ENCODE results near the gene DVL1. TPM values are rescaled to one million over a fixed set of nuclear protein-coding genes. Genes with fewer than 3 reads are reported as not detected.
A peak's percentile ranks its signal among the peaks of the same experiment; 100 is the strongest.
"Not testable (repeated sequence)": the region's sequence is repeated elsewhere in the genome, so short reads cannot be mapped to it uniquely, and the experiment has no call there.

DVL1 gene
- total RNA-seq, 2 donors from 2014 or later, result 46.6 to 52.2 TPM

GRCh38 chr1:1370771-1371300 lies 21.6 kb upstream of the DVL1 start:
- H3K27ac Mint-ChIP-seq, result no peak overlapping the region
- no peak for ATAC-seq (replicated peaks in 1 of 2)
- H3K9me3 Mint-ChIP-seq, result no peaks in the 10 kb centered on the region
- H3K4me1 Mint-ChIP-seq (ENCODE audit: low read depth), result peaks cover 21% of the 10 kb centered on the region
- peaks cover 0 to 2% of the 10 kb centered on the region in 2 donors for H3K36me3 Mint-ChIP-seq (ENCODE audit: insufficient read depth in 2 of 2)
- no peak for DNase-seq
- H3K4me3 Mint-ChIP-seq, result peak overlapping the region in 1 of 2 donors; percentile 13
- no peaks in the 10 kb centered on the region for H3K27me3 Mint-ChIP-seq (ENCODE audit: low read depth)

DNA sequence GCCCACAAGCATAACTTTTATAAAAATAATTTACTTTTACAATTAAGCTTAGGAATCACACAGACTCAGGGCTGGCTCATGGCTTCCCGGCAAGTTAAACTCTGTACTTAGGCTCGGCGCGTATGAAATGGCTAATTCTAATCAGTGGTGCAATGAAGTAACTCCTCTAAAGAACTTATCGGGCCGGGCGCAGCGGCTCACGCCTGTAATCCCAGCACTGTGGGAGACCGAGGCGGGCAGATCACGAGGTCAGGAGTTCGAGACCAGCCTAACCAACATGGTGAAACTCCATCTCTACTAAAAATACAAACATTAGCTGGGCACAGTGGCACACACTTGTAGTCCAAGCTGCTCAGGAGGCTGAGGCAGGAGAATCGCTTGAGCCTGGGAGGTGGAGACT lies 20.9 kb upstream of the DVL1 start:
- not testable (repeated sequence) for H3K4me3 Mint-ChIP-seq; H3K9me3 Mint-ChIP-seq; H3K27ac Mint-ChIP-seq; H3K27me3 Mint-ChIP-seq (ENCODE audit: low read depth); H3K36me3 Mint-ChIP-seq (ENCODE audit: insufficient read depth in 2 of 2); ATAC-seq (replicated peaks in 1 of 2); DNase-seq
- H3K4me1 Mint-ChIP-seq (ENCODE audit: low read depth), result peaks cover 21% of the 10 kb centered on the region

DNA sequence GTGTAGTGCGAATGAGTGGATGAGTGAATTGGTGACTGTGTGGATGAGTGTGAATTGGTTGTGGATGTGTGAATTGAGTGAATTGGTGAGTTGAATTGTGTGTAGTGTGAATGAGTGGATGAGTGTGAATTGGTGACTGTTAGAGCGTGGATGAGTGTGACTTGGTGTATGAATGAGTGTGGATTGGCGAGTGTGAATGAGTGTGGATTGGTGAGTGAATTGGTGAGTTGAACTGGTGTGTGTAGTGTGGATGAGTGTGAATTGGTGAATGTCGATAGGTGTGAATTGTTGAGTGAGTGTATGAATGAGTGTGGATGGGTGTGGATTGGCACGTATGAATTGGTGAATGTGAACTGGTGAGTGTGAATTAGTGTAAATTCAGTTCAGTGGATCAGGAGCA lies 18.1 kb upstream of the DVL1 start:
- DNase-seq, result no peak
- peaks cover 4% of the 10 kb centered on the region for H3K4me1 Mint-ChIP-seq (ENCODE audit: low read depth)
- H3K36me3 Mint-ChIP-seq (ENCODE audit: insufficient read depth in 2 of 2), result no peaks in the 10 kb centered on the region
- H3K27me3 Mint-ChIP-seq (ENCODE audit: low read depth), result no peaks in the 10 kb centered on the region
- no peaks in the 10 kb centered on the region for H3K9me3 Mint-ChIP-seq
- H3K27ac Mint-ChIP-seq, result no peak overlapping the region
- no peak for ATAC-seq (replicated peaks in 1 of 2)
- H3K4me3 Mint-ChIP-seq, result no peak overlapping the region

- H3K27me3 Mint-ChIP-seq (ENCODE audit: low read depth), result no peaks in the 10 kb centered on the region
- no peak for ATAC-seq (replicated peaks in 1 of 2)
- no peaks in the 10 kb centered on the region for H3K4me1 Mint-ChIP-seq (ENCODE audit: low read depth)
- H3K27ac Mint-ChIP-seq, result no peak overlapping the region
- DNase-seq, result no peak
- no peaks in the 10 kb centered on the region for H3K36me3 Mint-ChIP-seq (ENCODE audit: insufficient read depth in 2 of 2)
- H3K9me3 Mint-ChIP-seq, result no peaks in the 10 kb centered on the region
- no peak overlapping the region for H3K4me3 Mint-ChIP-seq
Observed at GRCh38 chr1:1366699-1367066, 17.5 kb upstream of the DVL1 start.

- Mint-ChIP-seq H3K4me3 (no peak overlapping the region), H3K36me3 (ENCODE audit: insufficient read depth in 2 of 2) (no peaks in the 10 kb centered on the region), H3K9me3 (no peaks in the 10 kb centered on the region), H3K27me3 (ENCODE audit: low read depth) (no peaks in the 10 kb centered on the region), H3K4me1 (ENCODE audit: low read depth) (no peaks in the 10 kb centered on the region), H3K27ac (no peak overlapping the region)
- ATAC-seq (replicated peaks in 1 of 2) (no peak), DNase-seq (no peak)
Observed at GRCh38 chr1:1365875-1366698, 16.9 kb upstream of the DVL1 start.

- no peak overlapping the region for H3K4me3 Mint-ChIP-seq
Observed at GRCh38 chr1:1364266-1364665, 15.0 kb upstream of the DVL1 start.

GRCh38 chr1:1361982-1362423 lies 12.8 kb upstream of the DVL1 start:
- DNase-seq, result no peak
- H3K36me3 Mint-ChIP-seq (ENCODE audit: insufficient read depth in 2 of 2), result no peaks in the 10 kb centered on the region
- no peak overlapping the region for H3K27ac Mint-ChIP-seq
- H3K27me3 Mint-ChIP-seq (ENCODE audit: low read depth), result no peaks in the 10 kb centered on the region
- H3K4me3 Mint-ChIP-seq, result no peak overlapping the region
- H3K4me1 Mint-ChIP-seq (ENCODE audit: low read depth), result peaks cover 8% of the 10 kb centered on the region
- ATAC-seq (replicated peaks in 1 of 2), result no peak
- no peaks in the 10 kb centered on the region for H3K9me3 Mint-ChIP-seq

More at GRCh38 chr1:1364266-1364665, 15.0 kb upstream of the DVL1 start:
- Mint-ChIP-seq H3K36me3 (ENCODE audit: insufficient read depth in 2 of 2) (no peaks in the 10 kb centered on the region), H3K27ac (no peak overlapping the region), H3K4me1 (ENCODE audit: low read depth) (peaks cover 1% of the 10 kb centered on the region), H3K9me3 (no peaks in the 10 kb centered on the region), H3K27me3 (ENCODE audit: low read depth) (no peaks in the 10 kb centered on the region)
- ATAC-seq (replicated peaks in 1 of 2) (no peak), DNase-seq (no peak)

- H3K4me1 Mint-ChIP-seq (ENCODE audit: low read depth), result peaks cover 8% of the 10 kb centered on the region
- no peaks in the 10 kb centered on the region for H3K27me3 Mint-ChIP-seq (ENCODE audit: low read depth)
- no peak for DNase-seq
- H3K36me3 Mint-ChIP-seq (ENCODE audit: insufficient read depth in 2 of 2), result no peaks in the 10 kb centered on the region
- no peaks in the 10 kb centered on the region for H3K9me3 Mint-ChIP-seq
- H3K4me3 Mint-ChIP-seq, result no peak overlapping the region
- no peak overlapping the region for H3K27ac Mint-ChIP-seq
- ATAC-seq (replicated peaks in 1 of 2), result no peak
Observed at GRCh38 chr1:1361233-1361981, 12.2 kb upstream of the DVL1 start.

- no peak overlapping the region for H3K4me3 Mint-ChIP-seq
- H3K27ac Mint-ChIP-seq, result no peak overlapping the region
- H3K4me1 Mint-ChIP-seq (ENCODE audit: low read depth), result peaks cover 8% of the 10 kb centered on the region
- H3K9me3 Mint-ChIP-seq, result no peaks in the 10 kb centered on the region
- ATAC-seq (replicated peaks in 1 of 2) (no peak), DNase-seq (no peak)
- H3K36me3 Mint-ChIP-seq (ENCODE audit: insufficient read depth in 2 of 2), result no peaks in the 10 kb centered on the region
- H3K27me3 Mint-ChIP-seq (ENCODE audit: low read depth), result no peaks in the 10 kb centered on the region
Observed at GRCh38 chr1:1360506-1361169, 11.4 kb upstream of the DVL1 start.

- no peak for DNase-seq
- peaks cover 8% of the 10 kb centered on the region for H3K4me1 Mint-ChIP-seq (ENCODE audit: low read depth)
- H3K27me3 Mint-ChIP-seq (ENCODE audit: low read depth), result no peaks in the 10 kb centered on the region
- ATAC-seq (replicated peaks in 1 of 2), result no peak
- no peaks in the 10 kb centered on the region for H3K9me3 Mint-ChIP-seq
- no peak overlapping the region for H3K27ac Mint-ChIP-seq
- H3K4me3 Mint-ChIP-seq, result no peak overlapping the region
- H3K36me3 Mint-ChIP-seq (ENCODE audit: insufficient read depth in 2 of 2), result no peaks in the 10 kb centered on the region
Observed at GRCh38 chr1:1359664-1360468, 10.6 kb upstream of the DVL1 start.

DNA sequence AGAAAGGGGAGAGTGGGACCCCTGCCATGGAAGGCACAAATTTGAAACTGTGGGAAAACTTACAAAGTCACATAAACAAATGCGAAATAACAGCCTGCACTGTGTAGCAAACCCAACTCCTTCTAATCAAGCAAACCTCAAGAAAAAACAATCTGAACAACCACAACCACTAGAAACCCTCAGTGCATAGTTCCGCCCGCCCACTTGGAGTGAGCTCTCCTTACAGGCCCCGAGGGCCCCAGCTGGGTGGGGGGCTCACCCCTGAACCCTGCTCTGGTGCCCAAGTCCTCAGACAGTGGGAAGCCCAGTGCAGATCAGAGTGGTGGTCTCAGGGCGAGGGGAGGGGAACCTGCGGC lies 10.1 kb upstream of the DVL1 start:
- peaks cover 8% of the 10 kb centered on the region for H3K4me1 Mint-ChIP-seq (ENCODE audit: low read depth)
- no peaks in the 10 kb centered on the region for H3K9me3 Mint-ChIP-seq
- ATAC-seq (replicated peaks in 1 of 2) (peak; percentile 21 to 43), DNase-seq (no peak)
- H3K36me3 Mint-ChIP-seq (ENCODE audit: insufficient read depth in 2 of 2), result no peaks in the 10 kb centered on the region
- no peaks in the 10 kb centered on the region for H3K27me3 Mint-ChIP-seq (ENCODE audit: low read depth)
- no peak overlapping the region for H3K27ac Mint-ChIP-seq
- H3K4me3 Mint-ChIP-seq, result peak overlapping the region; percentile 16 to 46

- no peak within 1 kb of the TSS for H3K27ac Mint-ChIP-seq
- no peaks in the 10 kb centered on the region for H3K36me3 Mint-ChIP-seq (ENCODE audit: insufficient read depth in 2 of 2)
- H3K4me1 Mint-ChIP-seq (ENCODE audit: low read depth), result peaks cover 14% of the 10 kb centered on the region
- no peak for DNase-seq
- peak; percentile 49 to 54 for ATAC-seq (replicated peaks in 1 of 2)
- no peaks in the 10 kb centered on the region for H3K9me3 Mint-ChIP-seq
- no peaks in the 10 kb centered on the region for H3K27me3 Mint-ChIP-seq (ENCODE audit: low read depth)
- peak within 1 kb of the TSS; percentile 16 to 59 for H3K4me3 Mint-ChIP-seq
Observed at GRCh38 chr1:1358433-1359271, 9.4 kb upstream of the DVL1 start, which contains the start of gene MXRA8. TSS of gene MXRA8 (minus strand) at chr1:1358555. CDS start at chr1:1358504, 51 bp downstream.

Data from activated T-cell treated with anti-CD3 and anti-CD28 coated beads, Interleukin-2, amount 50 U/mL, for 72 hours (primary cell).